SKM-1 treated with dmso at 0.1 percent for 144 hours (cell line): Measurements from ENCODE around the gene KIF26B.

Experiments
- DNase-seq: peaks from one replicate; lab custom pipeline; 2025; ENCODE audit not compliant: unreplicated experiment; lab: John Stamatoyannopoulos, UW

The KIF26B gene

DNA sequence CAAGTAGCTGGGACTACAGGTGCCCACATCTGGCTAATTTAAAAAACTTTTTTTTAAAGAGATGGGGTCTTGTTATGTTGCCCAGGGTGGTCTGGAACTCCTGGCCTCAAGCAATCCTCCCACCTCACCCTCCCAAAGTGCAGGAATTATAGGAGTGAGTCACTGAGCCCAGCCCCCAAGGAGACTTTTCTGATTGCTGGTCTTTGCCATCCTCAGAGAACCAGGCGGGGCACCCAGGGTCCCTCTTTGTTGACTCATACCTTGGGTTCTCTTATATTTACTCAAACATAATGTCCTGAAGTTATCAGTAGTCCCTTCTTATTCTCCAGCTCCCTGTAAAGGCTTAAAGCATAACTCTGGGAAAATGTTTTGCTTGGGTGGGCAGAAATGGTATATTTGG, 51.1 kb downstream of the KIF26B start:
- DNase-seq: no peak

GRCh38 chr1:245207056-245207638, 52.4 kb downstream of the KIF26B start:
- no peak for DNase-seq

DNA sequence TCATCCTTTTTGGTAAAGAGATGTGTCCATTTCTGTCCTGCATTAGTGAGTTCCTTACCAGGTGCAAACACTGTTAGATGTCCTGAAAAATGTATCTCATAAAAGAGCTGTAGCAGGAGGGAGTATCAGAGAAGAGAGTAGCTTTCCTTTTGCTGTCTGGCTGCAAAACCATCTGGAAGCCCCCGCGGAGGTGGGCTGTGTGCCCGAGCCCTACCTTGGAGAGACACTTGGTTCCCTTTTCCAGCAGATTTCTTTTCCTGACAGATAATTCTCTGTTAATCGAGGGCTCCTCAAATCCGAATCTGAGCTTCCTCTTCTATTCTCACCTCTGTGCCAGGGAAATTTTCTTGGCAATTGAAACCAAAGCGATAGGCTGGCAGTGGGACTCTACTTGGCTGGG, 53.0 kb downstream of the KIF26B start:
- no peak for DNase-seq

DNA sequence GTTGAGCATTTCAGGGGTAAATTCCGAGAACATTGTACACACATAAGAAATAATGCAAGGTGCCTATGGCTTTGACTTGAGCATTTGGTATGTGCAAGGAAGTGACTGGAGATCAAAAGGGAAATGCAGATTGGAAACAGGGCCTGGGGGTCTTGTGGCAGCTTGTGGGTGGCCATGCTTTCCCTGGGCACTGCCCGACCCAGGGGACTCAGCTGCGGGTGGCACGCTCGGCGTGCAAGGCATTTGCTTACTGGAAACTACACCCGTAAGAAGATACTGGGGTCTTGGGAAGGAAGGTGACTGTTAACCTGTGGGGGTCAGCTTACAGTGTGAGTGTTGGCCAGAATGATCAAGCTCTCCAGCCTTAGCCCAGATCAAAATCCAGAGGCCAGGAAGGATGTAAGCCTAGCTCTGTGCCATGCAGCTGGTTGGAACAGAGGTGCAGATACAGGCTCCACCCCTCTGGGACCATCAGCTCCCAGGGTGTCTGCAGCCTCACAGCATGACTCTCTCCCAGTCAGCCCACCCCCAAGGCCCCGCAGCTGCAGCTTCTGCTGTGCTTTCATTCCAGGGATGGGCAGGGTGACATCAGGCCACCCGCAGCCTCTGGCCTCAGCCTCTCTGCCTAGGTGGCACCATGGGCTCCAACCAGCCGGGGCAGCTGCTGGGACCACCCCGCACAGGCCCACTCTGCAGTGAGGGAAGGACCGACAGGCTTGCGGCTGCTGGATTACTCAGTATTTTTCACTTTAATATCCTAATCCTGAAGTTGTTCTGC, 55.1 kb downstream of the KIF26B start:
- no peak for DNase-seq

- no peak for DNase-seq
Observed at GRCh38 chr1:245211035-245211749, 56.4 kb downstream of the KIF26B start.

- DNase-seq: no peak
Observed at GRCh38 chr1:245211761-245212160, 57.0 kb downstream of the KIF26B start.

DNA sequence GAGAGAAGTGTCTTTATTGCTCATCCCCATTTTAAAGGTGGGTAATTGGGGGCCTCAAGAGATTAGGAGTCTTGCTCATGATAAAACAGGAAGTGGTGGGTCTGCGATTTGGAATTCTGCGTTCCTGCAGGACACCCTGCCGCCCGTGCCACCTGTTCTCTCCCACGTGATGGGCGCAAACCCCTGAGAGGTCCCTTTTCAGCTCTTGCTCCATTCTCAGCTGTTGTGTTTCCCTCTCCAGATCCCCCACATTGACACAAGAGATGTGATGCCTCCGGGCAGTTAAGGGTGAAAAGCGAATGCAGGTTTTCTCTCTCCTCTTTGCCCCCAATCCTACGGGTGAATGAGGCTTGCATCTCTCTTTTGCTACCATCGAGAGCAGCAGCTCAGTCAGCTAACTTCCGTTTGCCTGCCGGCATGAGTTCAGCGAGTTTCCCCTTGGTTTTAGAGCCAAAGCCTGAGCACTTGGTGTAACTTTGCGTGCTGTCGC, 57.5 kb downstream of the KIF26B start:
- no peak for DNase-seq

DNA sequence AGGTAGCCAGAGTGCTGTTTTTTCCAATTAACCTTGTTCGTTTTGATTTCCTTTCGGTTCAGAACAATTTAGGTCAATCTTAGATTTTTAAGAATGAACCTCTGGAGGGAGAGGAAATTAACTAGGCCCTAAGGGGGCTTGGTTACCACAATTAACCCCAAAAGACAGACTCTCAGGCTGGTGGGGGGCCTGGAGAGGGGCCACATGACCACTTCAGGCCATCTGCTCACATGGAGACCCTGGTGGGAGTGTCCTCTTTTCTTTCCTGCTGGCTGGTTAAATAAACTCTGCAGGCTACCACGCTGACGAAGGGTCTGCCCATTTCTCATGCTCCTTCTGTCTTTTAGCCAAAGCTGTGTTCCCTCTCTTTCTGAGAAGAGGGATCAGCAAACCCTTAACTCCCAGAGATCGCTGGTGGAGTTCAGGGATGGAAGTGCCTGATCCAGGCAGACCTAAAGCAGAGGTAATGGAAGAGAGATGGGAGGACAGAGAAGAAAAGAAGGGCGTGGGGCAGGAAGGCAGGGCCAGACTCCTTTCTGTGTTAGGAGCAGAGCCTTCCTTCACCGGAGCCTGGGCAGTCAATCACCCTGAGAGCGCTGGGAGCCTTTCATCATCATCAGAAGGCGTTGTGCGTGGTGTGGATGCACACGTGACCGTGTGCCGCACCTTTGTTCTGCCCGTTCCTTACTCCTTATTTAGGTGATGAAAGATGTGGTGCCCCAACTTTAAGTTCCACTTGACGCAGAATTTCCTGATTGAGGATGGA, 58.5 kb downstream of the KIF26B start:
- no peak for DNase-seq

DNA sequence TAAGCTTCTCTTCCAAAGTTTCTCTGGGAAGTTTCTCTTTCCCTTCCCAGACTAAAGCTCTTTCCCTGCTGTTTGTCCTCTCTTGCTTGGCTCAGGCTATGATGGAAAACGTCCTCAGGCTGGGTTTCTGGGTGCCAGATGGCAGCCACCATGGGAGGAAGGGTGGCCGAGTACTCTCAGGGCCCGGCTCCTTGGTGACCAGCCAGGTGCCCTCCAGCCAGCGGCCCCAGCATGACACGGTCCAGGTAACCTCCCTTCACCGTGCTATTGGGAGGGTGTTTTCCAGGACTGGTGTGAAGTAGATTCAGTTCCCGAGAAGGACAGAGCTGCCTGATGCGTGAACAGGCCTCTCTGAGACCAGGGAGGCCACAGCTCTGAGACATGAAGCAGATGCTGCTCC, 60.3 kb downstream of the KIF26B start:
- no peak for DNase-seq

- no peak for DNase-seq
Observed at GRCh38 chr1:245216366-245217115, 61.8 kb downstream of the KIF26B start.

DNA sequence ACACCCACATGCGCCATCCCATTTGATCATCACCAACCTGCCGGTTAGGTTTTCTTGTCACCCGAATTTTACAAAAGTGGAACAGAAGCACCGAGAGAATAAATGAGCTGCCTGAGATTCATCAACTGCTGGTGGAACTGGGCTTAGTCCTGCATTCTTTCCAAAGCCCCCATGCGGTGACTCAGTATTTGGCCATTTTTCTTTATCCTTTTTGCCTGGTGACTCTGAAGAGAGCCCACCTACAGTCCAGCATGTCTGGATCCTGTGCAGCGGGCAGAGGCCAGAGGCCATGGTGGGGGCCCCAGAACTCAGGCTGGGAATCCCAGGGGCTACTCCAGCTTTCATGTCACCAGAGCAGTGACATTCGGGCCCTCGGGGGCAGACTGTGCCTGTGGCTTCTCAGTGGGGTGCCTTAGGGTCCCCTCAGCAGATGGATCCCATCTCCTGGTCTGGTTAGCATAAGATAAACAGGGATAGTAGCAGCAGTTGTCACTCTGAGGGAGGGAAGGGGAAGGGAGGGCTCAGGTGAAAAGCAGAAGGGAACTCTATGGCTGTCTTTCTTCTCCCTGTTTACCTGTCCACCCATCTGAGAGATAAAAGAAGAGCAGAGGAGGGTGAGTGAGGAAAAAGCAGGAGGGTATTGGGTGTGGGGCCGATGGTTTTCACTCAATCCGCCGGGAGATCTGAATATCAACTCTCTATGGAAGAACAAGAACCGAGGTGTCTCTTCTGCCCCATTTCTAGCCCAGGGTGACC, 63.2 kb downstream of the KIF26B start:
- no peak for DNase-seq

GRCh38 chr1:245220381-245220985, 65.7 kb downstream of the KIF26B start:
- DNase-seq: no peak

GRCh38 chr1:245221805-245222204, 67.0 kb downstream of the KIF26B start:
- DNase-seq: no peak

GRCh38 chr1:245222931-245223595, 68.3 kb downstream of the KIF26B start:
- no peak for DNase-seq

DNA sequence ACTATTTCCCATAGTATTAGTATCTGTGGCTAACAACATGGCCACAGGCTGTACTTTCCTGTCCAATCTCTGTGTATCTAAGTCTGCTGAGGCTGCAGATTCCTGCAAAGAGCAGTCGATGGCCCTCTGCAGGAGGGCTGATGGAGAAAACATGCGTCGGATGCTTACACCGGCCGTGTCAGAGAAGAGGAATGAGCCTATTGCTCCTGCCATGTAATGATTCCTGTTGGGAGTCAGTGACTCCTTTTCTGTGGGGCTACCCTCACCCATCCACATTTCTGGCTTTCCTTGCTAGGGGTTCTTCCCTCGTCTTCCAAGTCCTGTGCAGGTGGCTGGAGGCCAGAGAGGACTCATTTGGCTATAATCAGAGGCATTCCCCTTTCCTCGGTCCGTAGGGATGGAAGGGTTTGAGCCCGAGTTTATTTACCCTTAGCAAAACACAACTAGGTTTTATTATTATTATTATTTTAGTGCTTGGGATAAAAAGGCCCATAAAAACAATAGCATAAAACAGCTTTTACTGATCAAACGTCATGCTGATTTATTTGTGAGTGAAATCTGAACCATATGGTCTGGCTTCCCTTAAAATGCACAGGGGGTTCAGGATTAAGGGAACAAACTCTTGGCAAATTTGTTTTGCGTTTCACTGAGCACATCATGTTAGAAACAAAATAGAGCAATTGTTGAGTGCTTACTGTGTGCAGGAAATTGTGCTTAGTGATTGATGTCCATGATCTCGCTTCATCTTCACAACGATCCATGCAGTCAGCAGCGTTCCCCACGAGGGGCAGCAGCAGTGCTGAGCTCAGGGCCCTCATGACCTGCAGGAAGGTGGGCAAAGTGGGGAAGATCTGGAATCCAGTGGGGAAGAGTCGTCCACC, 70.8 kb downstream of the KIF26B start:
- no peak for DNase-seq

- DNase-seq: no peak
Observed at GRCh38 chr1:245226203-245226499, 71.4 kb downstream of the KIF26B start.

- no peak for DNase-seq
Observed at GRCh38 chr1:245229051-245229450, 74.3 kb downstream of the KIF26B start.

- no peak for DNase-seq
Observed at GRCh38 chr1:245232931-245233330, 78.1 kb downstream of the KIF26B start.
